Vagina (tissue), 2 donors: Measurements from ENCODE around the gene BCAS1. TPM values are rescaled to one million over a fixed set of nuclear protein-coding genes. Genes with fewer than 3 reads are reported as not detected.

Source experiments
- DNase-seq, 2 donors: peaks; one replicate each; pipeline ENCODE4 v3.0.0-alpha.2; 2017; ENCODE audit errors: extremely low spot score in 2 of 2
- H3K27ac ChIP-seq: fragments of 200-600 bp; sonication (generic); one replicate; pipeline ENCODE4 v1.5.1; 2019
- H3K27me3 ChIP-seq: fragments of 200-600 bp; sonication (generic); one replicate; pipeline ENCODE4 v1.5.1; 2019
- H3K36me3 ChIP-seq, 2 donors: fragments of 200-600 bp; sonication (generic); one replicate each; pipeline ENCODE4 v1.5.1; 2017 to 2019
- H3K4me1 ChIP-seq: fragments of 200-600 bp; sonication (generic); one replicate; pipeline ENCODE4 v1.5.1; 2019
- H3K4me3 ChIP-seq, 2 donors: fragments of 200-600 bp; sonication (generic); 1 replicate in 1 of 2; 2 replicates in 1 of 2; pipeline ENCODE4 v1.5.1; 2016 to 2019
- H3K9me3 ChIP-seq: fragments of 200-600 bp; sonication (generic); one replicate; pipeline ENCODE4 v1.5.1; 2019
- POLR2A ChIP-seq, 2 donors: fragments of 450-650 bp; IDR thresholded peaks; one replicate each; pipeline ENCODE4 v1.6.1; 2017; ENCODE audit warnings: antibody characterized with exemption in 2 of 2, mild to moderate bottlenecking in 2 of 2, moderate library complexity in 2 of 2
- POLR2AphosphoS5 ChIP-seq, 2 donors: sonication (generic); formaldehyde crosslinking; IDR thresholded peaks; one replicate each; pipeline ENCODE4 v1.9.0; 2017; ENCODE audit warnings: antibody characterized with exemption in 2 of 2, mild to moderate bottlenecking in 2 of 2, low read depth in 1 of 2; ENCODE audit not compliant: insufficient read depth in 1 of 2
- intact Hi-C: fragments of 100-400 bp; cut with DNase I; formaldehyde crosslinking; loops from one replicate; pipeline ENCODE4 v1.15.1; 2023
- total RNA-seq: library from RNA; depleted of rRNA; stranded (reverse); fragments of >200 nt; gene quantifications from one replicate; pipeline ENCODE4 v1.2.3, GENCODE V29; 2016
- TF ChIP-seq, protein P1 (sequence below), 3 experiments: fragments of 450-650 bp in 2 of 3; fragments of 200-600 bp in 1 of 3; sonication (generic) in 1 of 3; IDR thresholded peaks; one replicate each; pipeline ENCODE4 v1.5.1; 2017 to 2019; ENCODE audit warnings: antibody characterized with exemption in 3 of 3, mild to moderate bottlenecking in 2 of 3, moderate library complexity in 2 of 3

The BCAS1 gene
- total RNA-seq, 1 donor from 2014 or later = 2.7 TPM

DNA sequence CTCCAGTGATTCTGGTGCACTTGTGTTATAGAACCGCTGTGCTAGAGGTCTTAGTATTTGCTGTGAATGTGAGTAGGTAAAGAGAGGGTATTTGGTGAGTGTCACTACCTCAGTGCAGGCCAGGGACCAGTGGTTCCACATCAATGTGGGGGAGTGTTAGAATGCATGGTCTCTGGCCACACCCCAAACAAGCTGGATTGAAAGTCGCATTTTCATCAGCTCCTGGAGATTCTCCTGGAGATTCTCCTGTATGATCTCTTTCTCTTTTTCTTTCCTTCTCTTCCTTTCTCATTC, 26.8 kb upstream of the BCAS1 start:
- intact Hi-C loops = loop anchor here (10.0 kb wide), 1 partner anchor 548 kb away; no protein-coding TSS in a partner anchor
- Histone ChIP-seq H3K27me3 (no peaks in the 10 kb centered on the region), H3K4me3 (no peak overlapping the region), H3K9me3 (no peaks in the 10 kb centered on the region), H3K4me1 (no peaks in the 10 kb centered on the region), H3K27ac (no peak overlapping the region), H3K36me3 (no peaks in the 10 kb centered on the region)
- TF ChIP-seq, protein P1, sequence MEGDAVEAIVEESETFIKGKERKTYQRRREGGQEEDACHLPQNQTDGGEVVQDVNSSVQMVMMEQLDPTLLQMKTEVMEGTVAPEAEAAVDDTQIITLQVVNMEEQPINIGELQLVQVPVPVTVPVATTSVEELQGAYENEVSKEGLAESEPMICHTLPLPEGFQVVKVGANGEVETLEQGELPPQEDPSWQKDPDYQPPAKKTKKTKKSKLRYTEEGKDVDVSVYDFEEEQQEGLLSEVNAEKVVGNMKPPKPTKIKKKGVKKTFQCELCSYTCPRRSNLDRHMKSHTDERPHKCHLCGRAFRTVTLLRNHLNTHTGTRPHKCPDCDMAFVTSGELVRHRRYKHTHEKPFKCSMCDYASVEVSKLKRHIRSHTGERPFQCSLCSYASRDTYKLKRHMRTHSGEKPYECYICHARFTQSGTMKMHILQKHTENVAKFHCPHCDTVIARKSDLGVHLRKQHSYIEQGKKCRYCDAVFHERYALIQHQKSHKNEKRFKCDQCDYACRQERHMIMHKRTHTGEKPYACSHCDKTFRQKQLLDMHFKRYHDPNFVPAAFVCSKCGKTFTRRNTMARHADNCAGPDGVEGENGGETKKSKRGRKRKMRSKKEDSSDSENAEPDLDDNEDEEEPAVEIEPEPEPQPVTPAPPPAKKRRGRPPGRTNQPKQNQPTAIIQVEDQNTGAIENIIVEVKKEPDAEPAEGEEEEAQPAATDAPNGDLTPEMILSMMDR (IDR thresholded peaks at IDR 0.05) = no peak
- no peak for TF ChIP-seq POLR2AphosphoS5 (IDR thresholded peaks at IDR 0.05; ENCODE audit: insufficient read depth in 1 of 2, low read depth in 1 of 2)
- TF ChIP-seq POLR2A (IDR thresholded peaks at IDR 0.05) = no peak
- DNase-seq = no peak

DNA sequence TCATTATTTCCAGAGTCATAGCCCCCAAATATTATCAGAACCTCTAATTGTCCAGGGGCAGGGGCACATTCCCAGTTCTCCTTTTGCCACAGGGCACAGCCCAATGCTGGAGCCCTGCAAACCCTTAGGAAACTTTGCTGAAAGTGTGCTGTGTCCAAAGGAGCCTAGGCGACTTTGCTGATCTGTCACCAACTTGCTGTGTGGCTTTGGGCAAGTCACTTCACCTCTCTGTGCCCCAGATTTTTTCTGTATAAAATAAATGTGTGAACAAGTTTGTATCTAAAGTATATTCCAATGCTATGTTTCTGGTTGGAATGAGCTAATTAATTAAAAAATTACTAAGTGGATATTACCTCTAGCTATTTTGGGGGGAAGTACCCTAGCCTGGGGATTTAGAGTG, 25.4 kb upstream of the BCAS1 start:
- intact Hi-C loops = loop anchor here (10.0 kb wide), 1 partner anchor 549 kb away; no protein-coding TSS in a partner anchor
- no peak overlapping the region for H3K4me3 ChIP-seq
- TF ChIP-seq POLR2AphosphoS5 (IDR thresholded peaks at IDR 0.05; ENCODE audit: insufficient read depth in 1 of 2, low read depth in 1 of 2) (no peak), POLR2A (IDR thresholded peaks at IDR 0.05) (no peak)
- TF ChIP-seq, protein P1 (IDR thresholded peaks at IDR 0.05) = no peak
- no peaks in the 10 kb centered on the region for H3K4me1 ChIP-seq
- no peak for DNase-seq
- H3K27me3 ChIP-seq = no peaks in the 10 kb centered on the region
- no peaks in the 10 kb centered on the region for H3K9me3 ChIP-seq
- no peak overlapping the region for H3K27ac ChIP-seq
- no peaks in the 10 kb centered on the region for H3K36me3 ChIP-seq

DNA sequence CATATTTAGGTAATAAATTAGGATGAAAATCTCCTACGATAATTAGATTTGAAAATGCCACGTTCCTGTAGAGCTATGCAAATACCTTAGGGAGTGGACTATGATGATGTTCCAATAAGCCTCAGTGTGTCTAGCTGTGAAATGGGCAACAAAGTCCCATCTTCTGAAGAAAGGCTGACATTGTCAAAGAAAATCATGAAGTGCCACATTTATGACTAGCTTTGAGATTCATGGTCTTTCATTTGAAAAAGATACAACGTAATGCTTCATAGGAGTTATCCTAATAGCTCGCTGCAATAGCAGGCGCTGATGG, 23.8 kb upstream of the BCAS1 start:
- Histone ChIP-seq H3K27me3 (no peaks in the 10 kb centered on the region), H3K27ac (no peak overlapping the region), H3K9me3 (no peaks in the 10 kb centered on the region), H3K36me3 (no peaks in the 10 kb centered on the region), H3K4me1 (no peaks in the 10 kb centered on the region), H3K4me3 (no peak overlapping the region)
- TF ChIP-seq, protein P1 (IDR thresholded peaks at IDR 0.05) = no peak
- TF ChIP-seq POLR2A (IDR thresholded peaks at IDR 0.05) = no peak
- TF ChIP-seq POLR2AphosphoS5 (IDR thresholded peaks at IDR 0.05; ENCODE audit: insufficient read depth in 1 of 2, low read depth in 1 of 2) = no peak
- intact Hi-C loops = loop anchor here (10.0 kb wide), 1 partner anchor 551 kb away; no protein-coding TSS in a partner anchor
- DNase-seq = no peak

DNA sequence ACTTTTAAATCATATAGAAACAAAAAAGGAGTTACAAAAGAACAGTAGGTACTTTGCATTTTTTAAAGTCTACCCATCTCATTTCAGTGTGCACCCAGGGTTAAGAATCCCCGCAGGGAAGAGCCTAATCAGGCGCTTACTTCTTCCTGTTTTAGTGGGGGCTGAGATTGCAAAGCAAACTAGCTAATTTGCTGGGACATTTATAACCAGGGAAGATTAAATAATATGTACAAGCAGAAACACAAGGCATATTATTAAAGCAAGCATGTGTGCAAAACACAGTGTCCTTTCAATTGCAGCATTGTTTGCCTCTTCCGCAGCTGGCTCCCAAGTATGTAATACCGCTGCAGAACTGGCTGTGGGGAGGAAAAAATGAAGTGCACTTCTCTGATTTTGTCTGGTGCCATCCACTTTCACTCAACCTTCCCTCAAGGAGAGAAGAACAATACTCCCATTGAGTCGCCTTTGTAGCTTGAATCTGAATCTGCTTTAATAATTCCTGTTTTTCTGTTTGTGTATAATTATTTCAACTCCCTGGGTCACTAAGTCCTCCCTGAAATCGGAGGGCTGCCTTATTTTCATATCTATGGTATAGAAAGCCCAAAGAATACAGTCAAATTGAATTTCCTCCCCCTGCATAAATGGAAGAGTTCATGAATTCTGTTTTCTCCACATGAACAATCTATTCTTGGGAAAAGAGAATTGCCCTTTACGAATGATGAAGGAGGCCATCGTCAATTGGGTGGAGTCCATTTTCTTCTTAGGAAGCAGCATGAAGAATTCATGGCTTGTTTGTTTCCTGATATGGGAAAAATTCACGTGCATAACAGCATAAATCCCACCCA, 23.3 kb upstream of the BCAS1 start:
- DNase-seq = no peak
- TF ChIP-seq, protein P1 (IDR thresholded peaks at IDR 0.05) = no peak
- no peak for TF ChIP-seq POLR2A (IDR thresholded peaks at IDR 0.05)
- intact Hi-C loops = loop anchor here (10.0 kb wide), 1 partner anchor 551 kb away; no protein-coding TSS in a partner anchor
- Histone ChIP-seq H3K27me3 (no peaks in the 10 kb centered on the region), H3K36me3 (no peaks in the 10 kb centered on the region), H3K4me3 (no peak overlapping the region), H3K27ac (no peak overlapping the region), H3K4me1 (no peaks in the 10 kb centered on the region), H3K9me3 (no peaks in the 10 kb centered on the region)

DNA sequence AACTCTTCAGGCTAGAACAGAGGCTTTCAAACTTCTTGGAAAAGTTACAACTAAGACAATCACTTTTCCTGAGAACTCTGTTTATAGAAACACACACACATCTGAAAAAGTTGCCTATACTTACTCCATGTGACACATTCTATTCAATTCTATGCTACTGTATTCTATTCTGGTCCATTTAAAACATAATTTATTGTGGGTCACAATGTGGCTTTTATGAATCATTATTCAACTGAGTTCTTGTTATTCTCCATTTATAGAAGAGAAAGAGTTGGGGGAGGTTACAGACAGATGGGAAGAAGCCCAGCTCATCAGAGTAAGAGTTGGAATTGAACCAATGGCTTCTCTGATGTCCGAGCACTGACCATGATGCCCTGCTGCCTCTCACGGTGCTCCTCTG, 21.6 kb upstream of the BCAS1 start:
- no peaks in the 10 kb centered on the region for H3K27me3 ChIP-seq
- no peak overlapping the region for H3K4me3 ChIP-seq
- H3K9me3 ChIP-seq = no peaks in the 10 kb centered on the region
- TF ChIP-seq, protein P1 (IDR thresholded peaks at IDR 0.05) = no peak
- TF ChIP-seq POLR2A (IDR thresholded peaks at IDR 0.05) = no peak
- no peak for TF ChIP-seq POLR2AphosphoS5 (IDR thresholded peaks at IDR 0.05; ENCODE audit: insufficient read depth in 1 of 2, low read depth in 1 of 2)
- intact Hi-C loops = loop anchor here (10.0 kb wide), 1 partner anchor 553 kb away; no protein-coding TSS in a partner anchor
- no peak for DNase-seq
- no peak overlapping the region for H3K27ac ChIP-seq
- no peaks in the 10 kb centered on the region for H3K36me3 ChIP-seq
- H3K4me1 ChIP-seq = no peaks in the 10 kb centered on the region
